Measurements from ENCODE around the gene GALM. TPM values are rescaled to one million over a fixed set of nuclear protein-coding genes. Genes with fewer than 3 reads are reported as not detected.
"Not testable (repeated sequence)": the region's sequence is repeated elsewhere in the genome, so short reads cannot be mapped to it uniquely, and the experiment has no call there.

The GALM gene
- total RNA-seq, 1 donor from 2014 or later, result 51.0 TPM

DNA sequence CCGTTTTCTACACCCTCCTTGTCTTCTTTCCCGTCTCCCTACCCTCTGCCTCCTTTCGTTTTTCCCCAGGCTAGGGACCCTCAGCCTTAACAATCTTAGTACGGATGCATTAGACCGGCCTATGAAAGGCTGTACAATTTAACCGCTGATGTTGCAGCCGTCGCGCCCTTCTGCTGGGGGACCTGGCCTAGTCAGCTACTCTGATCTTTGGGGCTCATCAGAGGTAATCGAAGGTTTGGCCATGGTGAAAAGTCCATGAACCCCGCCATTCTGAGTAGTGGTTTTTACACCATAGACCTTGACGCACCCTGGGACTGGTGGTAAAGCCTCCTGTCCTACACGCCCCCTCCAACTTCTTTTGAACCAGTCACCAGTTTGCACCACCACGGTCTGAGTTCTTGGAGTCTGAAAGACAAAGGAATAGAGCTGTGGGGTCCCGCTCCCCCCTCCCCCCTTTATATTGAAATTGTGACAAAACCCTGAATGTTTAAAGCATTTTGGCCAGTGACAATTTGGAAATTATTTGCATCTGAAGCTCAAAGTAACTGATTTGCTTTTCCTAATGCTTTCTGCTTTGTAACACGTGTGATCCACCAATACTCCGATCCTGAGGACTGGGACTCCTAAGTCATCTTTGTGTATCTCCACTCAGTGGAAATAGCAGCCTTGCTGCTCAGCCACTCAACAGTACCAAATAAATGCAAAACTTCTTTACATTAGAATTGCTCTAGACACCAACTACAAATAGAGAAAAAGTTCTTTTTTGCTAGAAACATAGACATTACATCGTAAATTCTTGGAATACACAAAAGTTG is 85.9 kb downstream of the GALM start:
- intact Hi-C loops (cut with micrococcal nuclease), result loop anchor here (1.0 to 5.0 kb wide), 7 partner anchors 26 to 675 kb away; partner anchors contain the start of genes ATL2, CYP1B1, GALM and GEMIN6

- intact Hi-C loops (cut with micrococcal nuclease), result loop anchor here (5.0 kb wide), 1 partner anchor 677 kb away; the partner anchor contains the start of gene CYP1B1
These were observed 88.1 kb downstream of the GALM start for GRCh38 chr2:38754049-38754448.

GRCh38 chr2:38754506-38754905 is 88.6 kb downstream of the GALM start:
- intact Hi-C loops (cut with micrococcal nuclease), result loop anchor here (5.0 kb wide), 1 partner anchor 677 kb away; the partner anchor contains the start of gene CYP1B1

DNA sequence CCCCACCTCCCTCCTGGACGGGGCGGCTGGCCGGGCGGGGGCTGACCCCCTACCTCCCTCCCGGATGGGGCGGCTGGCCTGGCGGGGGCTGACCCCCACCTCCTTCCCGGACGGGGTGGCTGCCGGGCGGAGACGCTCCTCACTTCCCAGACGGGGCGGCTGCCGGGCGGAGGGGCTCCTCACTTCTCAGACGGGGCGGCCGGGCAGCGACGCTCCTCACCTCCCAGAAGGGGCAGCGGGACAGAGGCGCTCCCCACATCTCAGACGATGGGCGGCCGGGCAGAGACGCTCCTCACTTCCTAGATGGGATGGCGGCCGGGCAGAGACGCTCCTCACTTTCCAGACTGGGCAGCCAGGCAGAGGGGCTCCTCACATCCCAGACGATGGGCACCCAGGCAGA is 90.0 kb downstream of the GALM start:
- intact Hi-C loops (cut with micrococcal nuclease), result not testable (repeated sequence)

DNA sequence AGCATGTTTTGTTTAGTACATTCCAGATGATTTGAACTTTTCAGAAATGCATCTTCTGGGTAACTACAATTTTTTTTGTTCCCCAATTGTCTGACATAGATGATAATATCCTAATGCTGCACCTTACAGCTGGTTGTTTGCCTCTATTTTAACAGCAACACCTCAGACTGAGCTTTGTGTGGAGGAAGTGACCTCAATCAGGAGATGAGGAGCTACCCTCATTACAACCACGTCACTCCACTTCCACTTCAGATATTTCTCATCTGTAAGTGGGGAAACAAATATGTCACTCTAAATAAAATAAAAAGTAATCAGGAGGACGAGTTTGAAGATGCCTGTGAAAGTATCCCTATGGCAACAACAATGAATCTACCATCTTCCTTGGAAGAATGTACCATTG is 97.3 kb downstream of the GALM start:
- intact Hi-C loops (cut with micrococcal nuclease), result no loop called here

DNA sequence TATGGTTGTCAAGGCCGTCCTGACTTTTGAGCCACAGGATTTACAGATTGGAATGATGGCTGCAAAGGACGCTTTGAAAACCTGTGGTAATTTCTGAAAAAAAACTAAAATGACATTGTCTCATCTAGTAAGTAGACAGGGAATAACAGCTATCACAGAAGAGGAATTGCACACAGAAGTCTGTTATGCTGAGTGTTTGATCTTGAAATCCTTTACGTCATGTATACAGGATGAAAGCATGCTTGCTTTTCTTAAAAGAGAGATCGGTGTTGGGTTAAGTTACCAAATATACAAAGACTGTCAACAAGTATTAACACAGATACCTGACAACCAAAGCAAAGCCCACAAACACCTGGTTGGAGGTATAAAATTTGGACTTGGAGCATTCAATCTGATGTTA is 97.8 kb downstream of the GALM start:
- intact Hi-C loops (cut with micrococcal nuclease), result no loop called here

GRCh38 chr2:38765149-38765548 is 99.2 kb downstream of the GALM start:
- intact Hi-C loops (cut with micrococcal nuclease), result no loop called here

GRCh38 chr2:38765551-38765950 is 99.6 kb downstream of the GALM start:
- intact Hi-C loops (cut with micrococcal nuclease), result no loop called here

- intact Hi-C loops (cut with micrococcal nuclease), result no loop called here
These were observed 105.7 kb downstream of the GALM start for GRCh38 chr2:38771632-38772031.

- intact Hi-C loops (cut with micrococcal nuclease), result no loop called here
These were observed 109.4 kb downstream of the GALM start for GRCh38 chr2:38775097-38775920.

DNA sequence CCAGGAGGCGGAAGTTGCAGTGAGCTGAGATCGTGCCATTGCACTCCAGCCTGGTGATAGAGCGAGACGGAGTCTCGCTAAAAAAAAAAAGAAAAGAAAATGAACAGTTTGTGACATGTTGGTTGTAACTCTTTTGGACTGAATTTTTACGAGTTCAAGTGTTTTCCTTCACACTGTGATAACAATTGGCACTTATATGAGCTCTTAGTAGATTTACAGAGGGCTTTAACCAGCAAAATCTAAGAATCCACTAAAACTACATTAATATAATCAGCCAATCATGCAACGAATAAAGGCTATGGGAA is 110.0 kb downstream of the GALM start:
- intact Hi-C loops (cut with micrococcal nuclease), result no loop called here

GRCh38 chr2:38776531-38776930 is 110.6 kb downstream of the GALM start:
- intact Hi-C loops (cut with micrococcal nuclease), result no loop called here

DNA sequence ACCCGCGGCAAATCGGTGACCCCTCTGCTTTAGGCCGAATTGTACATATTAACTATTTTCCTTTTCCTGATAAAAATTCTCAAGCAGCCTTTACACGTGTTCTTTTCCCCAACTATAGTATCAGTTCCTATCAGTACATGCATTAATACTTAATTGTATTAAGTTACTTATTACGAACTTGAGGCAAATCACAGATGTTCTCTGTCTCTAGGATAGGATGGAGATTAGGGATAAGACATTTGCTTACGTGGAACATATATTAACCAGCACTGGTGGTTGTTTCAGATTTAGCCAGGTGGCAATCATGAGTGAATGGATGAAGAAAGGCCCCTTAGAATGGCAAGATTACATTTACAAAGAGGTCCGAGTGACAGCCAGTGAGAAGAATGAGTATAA is 112.8 kb downstream of the GALM start:
- intact Hi-C loops (cut with micrococcal nuclease), result loop anchor here (1.0 kb wide), 2 partner anchors 27 to 97 kb away; partner anchors contain the start of genes DHX57, MORN2 and SRSF7

GRCh38 chr2:38783586-38783985 is 117.7 kb downstream of the GALM start:
- intact Hi-C loops (cut with micrococcal nuclease), result no loop called here

Other genes starting within 250 kb of the GALM start
- gene HNRNPLL, start 63.2 kb upstream of the GALM start, total RNA-seq, result 70.5 and 80.6 TPM in 2 replicates
- 316 and 333 TPM in 2 replicates for gene SRSF7, start 85.2 kb downstream of the GALM start, total RNA-seq
- gene GEMIN6, start 112.1 kb downstream of the GALM start, total RNA-seq, result 18.9 and 19.2 TPM in 2 replicates
- gene DHX57, start 209.8 kb downstream of the GALM start, total RNA-seq, result 17.0 and 19.6 TPM in 2 replicates
- 1.4 and 2.4 TPM in 2 replicates for gene MORN2, start 209.9 kb downstream of the GALM start, total RNA-seq
- 0.32 TPM in 1 of 2 replicates, not detected in the other for gene ARHGEF33, start 223.8 kb downstream of the GALM start, total RNA-seq